GM06990 (cell line): Measurements from ENCODE around the gene SLC13A3.

ENCODE experiments used
- DNase-seq: peaks from one replicate; pipeline ENCODE4 v3.0.0-alpha.2; 2011; ENCODE audit not compliant: insufficient read length; ENCODE audit errors: extremely low read depth
- H3K27me3 ChIP-seq: replicated peaks from 2 replicates; pipeline ENCODE4 v1.6.0; 2011; ENCODE audit warnings: low read length; ENCODE audit not compliant: control insufficient read depth, insufficient read depth
- H3K36me3 ChIP-seq: 2 replicates; pipeline ENCODE4 v1.5.1; 2011; ENCODE audit warnings: low read length; ENCODE audit not compliant: control insufficient read depth, insufficient read depth
- H3K4me3 ChIP-seq: replicated peaks from 2 replicates; pipeline ENCODE4 v1.5.1; 2011; ENCODE audit warnings: low read depth, mild to moderate bottlenecking, control low read depth, low read length
- CTCF ChIP-seq: IDR thresholded peaks from 2 replicates; pipeline ENCODE4 v1.5.1; 2011; ENCODE audit warnings: low read length, control low read depth, mild to moderate bottlenecking, inconsistent platforms; ENCODE audit not compliant: insufficient read depth, poor library complexity, severe bottlenecking

SLC13A3 gene

DNA sequence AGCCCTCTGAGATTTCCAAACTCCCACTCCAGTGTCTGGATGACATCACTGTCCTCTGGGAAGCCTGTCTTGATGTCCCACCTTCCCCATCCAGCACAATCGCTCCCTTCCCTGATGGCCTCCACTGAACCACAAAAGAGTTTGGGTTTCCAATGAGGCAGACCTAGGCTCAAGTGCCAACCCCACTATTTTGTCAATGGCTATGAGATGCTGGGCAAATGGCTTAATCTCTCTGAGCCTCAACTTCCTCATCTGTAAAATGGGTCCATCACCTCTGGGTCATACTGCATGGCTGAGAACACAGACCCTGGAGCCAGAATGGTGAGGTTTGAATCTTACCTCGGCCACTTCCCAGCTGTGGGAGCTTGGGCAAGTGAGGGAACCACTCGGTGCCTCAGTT, 11.7 kb downstream of the SLC13A3 start:
- Histone ChIP-seq H3K36me3 (no peaks in the 10 kb centered on the region), H3K4me3 (no peak overlapping the region), H3K27me3 (no peaks in the 10 kb centered on the region; the same call in 1 of the 2 replicates)
- DNase-seq, result no peak
- no peak for TF ChIP-seq CTCF

GRCh38 chr20:46638898-46639274, 12.4 kb downstream of the SLC13A3 start:
- TF ChIP-seq CTCF, result no peak
- no peak for DNase-seq

DNA sequence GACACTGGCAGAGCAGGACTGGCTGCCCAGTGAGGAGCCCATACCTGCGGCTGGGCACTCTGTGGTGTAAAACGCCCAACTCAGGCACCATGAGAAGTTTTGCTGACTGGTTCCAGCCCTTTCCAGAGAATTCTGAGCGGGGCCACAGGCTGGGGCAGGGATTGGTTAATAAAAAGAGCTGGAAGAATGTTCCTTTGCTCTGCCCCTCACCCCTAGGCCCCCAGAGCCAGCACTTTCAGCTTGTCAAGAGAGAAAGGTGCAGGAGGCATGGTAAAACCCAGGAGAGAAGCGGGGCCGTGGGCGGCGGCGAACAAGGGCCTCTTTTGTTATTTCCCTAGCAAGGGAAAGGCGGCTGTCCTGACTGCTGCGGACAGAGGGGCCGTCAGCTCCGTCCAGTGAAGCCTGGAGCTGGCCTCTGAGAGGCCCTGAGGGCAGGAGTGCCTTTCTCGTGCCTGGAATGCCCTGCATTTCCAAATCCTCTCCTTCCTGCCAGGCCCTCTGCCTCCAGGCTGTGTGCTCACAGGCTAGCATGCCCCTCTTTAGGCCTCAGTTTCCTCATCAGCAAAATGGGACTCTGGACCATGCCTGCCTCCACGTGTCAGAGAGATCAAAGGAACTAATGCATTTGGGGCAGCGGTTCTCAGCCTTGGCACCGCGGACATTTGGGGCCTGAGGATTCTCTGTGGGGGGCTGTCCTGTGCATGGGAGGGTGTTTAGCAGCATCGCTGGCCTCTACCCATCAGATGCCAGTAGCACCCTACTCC, 12.9 kb downstream of the SLC13A3 start:
- no peak for DNase-seq
- Histone ChIP-seq H3K27me3 (no peaks in the 10 kb centered on the region; the same call in 1 of the 2 replicates), H3K36me3 (no peaks in the 10 kb centered on the region), H3K4me3 (no peak overlapping the region)
- no peak for TF ChIP-seq CTCF

More at GRCh38 chr20:46638898-46639274, 12.4 kb downstream of the SLC13A3 start:
- H3K4me3 ChIP-seq, result no peak overlapping the region
- no peaks in the 10 kb centered on the region for H3K36me3 ChIP-seq
- no peaks in the 10 kb centered on the region; the same call in 1 of the 2 replicates for H3K27me3 ChIP-seq

DNA sequence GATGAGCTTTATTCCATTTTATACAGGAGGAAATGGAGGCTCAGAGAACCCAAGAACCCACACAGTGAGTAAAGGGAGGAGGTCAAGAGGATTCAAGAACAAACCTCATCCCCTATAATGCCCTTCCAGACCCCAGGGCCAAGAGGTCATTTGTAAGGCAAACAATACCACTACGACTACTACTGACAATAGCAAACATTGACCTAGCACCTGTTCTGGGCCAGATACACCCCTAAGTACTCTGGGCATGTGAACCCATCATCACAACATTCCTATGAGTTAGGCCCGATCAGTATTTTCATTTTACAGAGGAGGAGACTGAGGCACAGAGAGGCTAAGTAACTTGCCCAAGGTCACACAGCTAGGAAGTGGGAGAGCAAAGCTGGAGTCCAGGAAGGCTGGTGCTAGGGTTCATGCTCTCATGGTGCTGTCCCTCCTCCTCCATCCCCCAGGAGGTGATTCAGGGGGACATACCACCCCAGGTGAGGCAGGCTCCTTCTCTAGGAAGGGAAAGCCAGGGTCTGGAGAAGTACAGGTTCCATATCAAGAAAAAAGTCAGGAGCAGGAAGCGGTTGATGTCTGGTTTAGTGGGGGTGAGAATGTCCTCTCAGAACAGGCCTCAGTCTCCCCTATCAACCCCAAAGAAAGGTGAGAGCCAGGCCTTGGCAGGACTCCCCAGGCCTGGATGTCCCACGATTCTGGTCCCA, 13.7 kb downstream of the SLC13A3 start:
- Histone ChIP-seq H3K4me3 (no peak overlapping the region), H3K36me3 (no peaks in the 10 kb centered on the region), H3K27me3 (no peaks in the 10 kb centered on the region; the same call in 1 of the 2 replicates)
- no peak for TF ChIP-seq CTCF
- no peak for DNase-seq

- TF ChIP-seq CTCF, result no peak
- Histone ChIP-seq H3K36me3 (no peaks in the 10 kb centered on the region), H3K4me3 (no peak overlapping the region)
Observed at GRCh38 chr20:46637020-46637419, 14.2 kb downstream of the SLC13A3 start.

More at GRCh38 chr20:46637020-46637419, 14.2 kb downstream of the SLC13A3 start:
- no peaks in the 10 kb centered on the region; the same call in 1 of the 2 replicates for H3K27me3 ChIP-seq
- no peak for DNase-seq
